Measurements from ENCODE around the gene OR52A5. TPM values are rescaled to one million over a fixed set of nuclear protein-coding genes. Genes with fewer than 3 reads are reported as not detected.

The OR52A5 gene
- polyA plus RNA-seq, 3 donors from 2014 or later: not detected

DNA sequence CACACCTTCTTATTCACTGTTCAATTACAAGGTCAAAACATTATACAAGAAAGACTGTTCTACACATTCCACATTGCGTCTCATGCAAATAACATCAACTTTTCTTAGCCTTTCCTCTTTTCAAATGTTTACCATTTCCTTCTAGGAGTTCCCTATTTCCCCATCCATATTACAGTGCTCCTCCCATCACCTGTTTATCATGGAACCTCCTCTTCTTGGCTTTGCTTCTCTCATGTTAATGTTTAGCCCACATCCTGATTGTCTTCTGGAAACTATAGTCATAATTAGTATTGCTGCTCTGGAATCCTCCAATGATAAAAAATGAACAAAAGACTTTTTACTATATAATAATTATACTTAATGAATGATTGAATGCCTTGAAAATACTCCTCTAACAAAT, 47.5 kb downstream of the OR52A5 start:
- Mint-ChIP-seq H3K4me3 (no peak overlapping the region), H3K9me3 (peaks cover 0 to 13% (median 0%) of the 10 kb centered on the region in 6 donors), H3K36me3 (no peaks in the 10 kb centered on the region), H3K27me3 (ENCODE audit: low read depth in 3 of 3) (peaks cover 0 to 3% (median 2%) of the 10 kb centered on the region in 3 donors), H3K4me1 (no peaks in the 10 kb centered on the region), H3K27ac (no peak overlapping the region)
- DNase-seq: no peak

DNA sequence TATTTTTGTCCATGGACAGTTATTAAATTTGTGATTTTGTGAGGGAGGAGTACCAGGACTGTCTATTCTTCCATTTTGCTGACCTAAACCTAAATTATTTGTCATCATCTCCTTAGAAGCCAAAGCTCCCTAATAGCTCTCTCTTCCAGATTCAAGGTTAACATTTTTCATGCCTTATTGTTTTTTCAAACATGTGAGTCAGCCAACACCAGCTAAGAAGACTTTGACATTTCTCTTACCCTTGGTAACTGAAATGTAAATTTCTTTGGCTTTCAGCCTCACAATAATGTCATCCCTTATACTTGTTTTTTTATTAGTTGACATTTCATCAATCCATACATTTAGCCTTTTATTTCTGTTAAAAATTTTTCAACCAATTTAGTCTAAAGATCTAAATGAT, 49.6 kb downstream of the OR52A5 start:
- H3K36me3 Mint-ChIP-seq: no peaks in the 10 kb centered on the region
- H3K27me3 Mint-ChIP-seq (ENCODE audit: low read depth in 3 of 3): peaks cover 2 to 3% (median 3%) of the 10 kb centered on the region in 3 donors
- no peak overlapping the region for H3K4me3 Mint-ChIP-seq
- H3K9me3 Mint-ChIP-seq: peaks cover 0 to 15% (median 0%) of the 10 kb centered on the region in 6 donors
- no peak overlapping the region for H3K27ac Mint-ChIP-seq
- H3K4me1 Mint-ChIP-seq: no peaks in the 10 kb centered on the region
- no peak for DNase-seq

DNA sequence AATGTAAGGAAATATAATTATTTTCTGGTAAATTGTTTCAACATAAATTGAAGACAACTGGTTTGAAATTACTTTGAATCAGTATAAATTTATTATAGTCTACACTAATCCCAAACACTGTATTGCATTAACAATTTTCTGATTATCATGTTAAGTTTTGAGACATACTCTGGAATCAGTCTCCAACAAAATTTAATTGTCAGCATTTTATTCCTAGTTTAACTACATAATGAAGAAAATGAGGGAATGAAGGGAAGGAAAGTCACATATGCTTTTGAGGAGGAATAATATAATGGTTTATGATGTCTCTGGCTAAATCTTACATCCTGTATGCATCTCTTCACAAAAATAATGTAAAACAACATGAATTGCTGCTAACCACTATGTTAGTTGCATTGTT, 54.6 kb downstream of the OR52A5 start:
- Mint-ChIP-seq H3K36me3 (no peaks in the 10 kb centered on the region), H3K27me3 (ENCODE audit: low read depth in 3 of 3) (peaks cover 2 to 4% (median 3%) of the 10 kb centered on the region in 3 donors), H3K27ac (no peak overlapping the region), H3K4me1 (no peaks in the 10 kb centered on the region), H3K9me3 (peaks cover 0 to 6% (median 0%) of the 10 kb centered on the region in 6 donors), H3K4me3 (no peak overlapping the region)
- DNase-seq: no peak

DNA sequence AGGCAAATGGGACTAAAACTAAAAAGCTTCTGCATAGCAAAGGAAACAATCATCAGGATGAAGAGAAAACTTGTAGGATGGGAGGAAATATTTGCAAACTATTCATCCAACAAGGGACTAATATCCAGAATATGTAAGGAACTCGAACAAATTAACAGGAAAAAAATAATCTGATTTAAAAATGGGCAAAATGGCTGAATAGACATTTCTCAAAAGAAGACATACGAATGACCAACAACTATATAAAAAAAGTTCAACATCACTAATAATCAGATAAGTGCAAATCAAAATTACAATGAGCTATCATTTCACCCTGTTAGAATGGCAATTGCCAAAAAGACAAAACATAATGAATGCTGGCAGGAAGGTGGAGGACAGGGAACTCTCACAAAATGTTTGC, 56.8 kb downstream of the OR52A5 start:
- no peaks in the 10 kb centered on the region for H3K4me1 Mint-ChIP-seq
- H3K27me3 Mint-ChIP-seq (ENCODE audit: low read depth in 3 of 3): peaks cover 0 to 3% (median 3%) of the 10 kb centered on the region in 3 donors
- peaks cover 0 to 3% (median 0%) of the 10 kb centered on the region in 6 donors for H3K9me3 Mint-ChIP-seq
- H3K4me3 Mint-ChIP-seq: no peak overlapping the region
- H3K27ac Mint-ChIP-seq: no peak overlapping the region
- DNase-seq: no peak
- H3K36me3 Mint-ChIP-seq: no peaks in the 10 kb centered on the region

Other genes with a start within 250 kb of the OR52A5 start
- not detected for gene OR51A7, start 234.6 kb downstream of the OR52A5 start, polyA plus RNA-seq
- not detected for gene OR51G2, start 219.0 kb downstream of the OR52A5 start, polyA plus RNA-seq
- gene OR51G1, start 214.0 kb downstream of the OR52A5 start, polyA plus RNA-seq: not detected
- gene OR51A4, start 190.8 kb downstream of the OR52A5 start, polyA plus RNA-seq: not detected
- gene OR51A2, start 182.6 kb downstream of the OR52A5 start, polyA plus RNA-seq: not detected
- not detected for gene OR51L1, start 143.5 kb downstream of the OR52A5 start, polyA plus RNA-seq
- not detected for gene OR52J3, start 91.8 kb downstream of the OR52A5 start, polyA plus RNA-seq
- gene OR52E2, start 78.7 kb downstream of the OR52A5 start, polyA plus RNA-seq: not detected
- not detected for gene OR52E1, start 68.8 kb downstream of the OR52A5 start, polyA plus RNA-seq
- gene OR52A1, start 16.4 kb upstream of the OR52A5 start, polyA plus RNA-seq: not detected
- not detected for gene OR51V1, start 62.3 kb upstream of the OR52A5 start, polyA plus RNA-seq
- 100 to 1,000 TPM; 155 to 747 (median 736) TPM for gene HBB, start 88.7 kb upstream of the OR52A5 start, polyA plus RNA-seq
- gene HBD, start 96.1 kb upstream of the OR52A5 start, polyA plus RNA-seq: 1 to 10 TPM in 1 of 3 donors, not detected in 2; 1.2 TPM
- gene HBG1, start 111.5 kb upstream of the OR52A5 start, polyA plus RNA-seq: not detected
- 1 to 10 TPM in 1 of 3 donors, not detected in 2; 1.9 TPM for gene HBG2, start 116.4 kb upstream of the OR52A5 start, polyA plus RNA-seq
- not detected for gene HBE1, start 131.6 kb upstream of the OR52A5 start, polyA plus RNA-seq
- gene OR51B4, start 163.6 kb upstream of the OR52A5 start, polyA plus RNA-seq: not detected
- gene OR51B2, start 185.9 kb upstream of the OR52A5 start, polyA plus RNA-seq: not detected
- gene OR51B5, start 205.2 kb upstream of the OR52A5 start, polyA plus RNA-seq: not detected
- gene OR51B6, start 213.2 kb upstream of the OR52A5 start, polyA plus RNA-seq: not detected
- not detected for gene OR51M1, start 245.5 kb upstream of the OR52A5 start, polyA plus RNA-seq